ENCODE data around the gene CPNE4.
"Not testable (repeated sequence)": the region's sequence is repeated elsewhere in the genome, so short reads cannot be mapped to it uniquely, and the experiment has no call there.

Gene CPNE4

DNA sequence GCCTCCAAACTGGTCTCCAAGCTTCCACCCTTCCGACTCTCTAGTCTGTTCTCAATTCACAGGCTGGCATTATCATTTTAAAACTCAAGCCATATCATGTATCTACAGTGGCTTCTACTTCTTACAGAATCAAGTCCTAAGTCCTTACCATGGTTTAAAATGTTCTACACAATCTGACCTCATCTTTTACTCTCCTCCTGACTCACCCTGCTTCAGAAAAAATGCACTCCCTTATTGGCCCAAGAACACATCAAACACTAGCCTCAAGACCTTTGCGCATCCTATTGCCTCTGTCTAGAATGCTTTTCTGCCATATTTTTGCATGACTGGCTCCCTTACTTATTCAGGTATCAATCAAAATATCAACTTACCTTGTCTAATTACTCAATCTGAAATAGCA, 543.0 kb downstream of the CPNE4 start:
- no peak for DNase-seq (ENCODE audit: insufficient read length, low spot score)
- FAIRE-seq: no peak
- TF ChIP-seq, protein P1, sequence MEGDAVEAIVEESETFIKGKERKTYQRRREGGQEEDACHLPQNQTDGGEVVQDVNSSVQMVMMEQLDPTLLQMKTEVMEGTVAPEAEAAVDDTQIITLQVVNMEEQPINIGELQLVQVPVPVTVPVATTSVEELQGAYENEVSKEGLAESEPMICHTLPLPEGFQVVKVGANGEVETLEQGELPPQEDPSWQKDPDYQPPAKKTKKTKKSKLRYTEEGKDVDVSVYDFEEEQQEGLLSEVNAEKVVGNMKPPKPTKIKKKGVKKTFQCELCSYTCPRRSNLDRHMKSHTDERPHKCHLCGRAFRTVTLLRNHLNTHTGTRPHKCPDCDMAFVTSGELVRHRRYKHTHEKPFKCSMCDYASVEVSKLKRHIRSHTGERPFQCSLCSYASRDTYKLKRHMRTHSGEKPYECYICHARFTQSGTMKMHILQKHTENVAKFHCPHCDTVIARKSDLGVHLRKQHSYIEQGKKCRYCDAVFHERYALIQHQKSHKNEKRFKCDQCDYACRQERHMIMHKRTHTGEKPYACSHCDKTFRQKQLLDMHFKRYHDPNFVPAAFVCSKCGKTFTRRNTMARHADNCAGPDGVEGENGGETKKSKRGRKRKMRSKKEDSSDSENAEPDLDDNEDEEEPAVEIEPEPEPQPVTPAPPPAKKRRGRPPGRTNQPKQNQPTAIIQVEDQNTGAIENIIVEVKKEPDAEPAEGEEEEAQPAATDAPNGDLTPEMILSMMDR (IDR thresholded peaks at IDR 0.05; ENCODE audit: insufficient read depth, missing control alignments): no peak

DNA sequence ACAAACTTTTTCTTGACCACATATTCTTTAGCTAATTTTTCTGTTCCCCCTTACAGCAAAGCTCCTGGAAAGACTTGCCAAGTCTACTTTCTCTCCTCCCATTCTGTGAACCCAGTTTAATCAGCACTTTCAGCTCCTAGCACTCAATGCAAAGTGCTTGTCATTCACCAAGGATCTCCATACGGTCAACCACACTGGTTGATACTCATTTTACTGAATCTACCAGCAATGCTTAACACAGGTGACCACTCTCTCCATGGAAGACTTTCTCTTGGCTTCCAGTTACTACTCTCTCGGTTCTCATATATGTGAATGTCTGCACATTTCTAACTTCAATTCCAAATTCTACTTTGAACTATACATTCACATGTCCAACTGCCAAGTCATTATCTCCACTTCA, 543.7 kb downstream of the CPNE4 start:
- DNase-seq (ENCODE audit: insufficient read length, low spot score) (no peak), FAIRE-seq (no peak)
- TF ChIP-seq, protein P1 (IDR thresholded peaks at IDR 0.05; ENCODE audit: insufficient read depth, missing control alignments): no peak

DNA sequence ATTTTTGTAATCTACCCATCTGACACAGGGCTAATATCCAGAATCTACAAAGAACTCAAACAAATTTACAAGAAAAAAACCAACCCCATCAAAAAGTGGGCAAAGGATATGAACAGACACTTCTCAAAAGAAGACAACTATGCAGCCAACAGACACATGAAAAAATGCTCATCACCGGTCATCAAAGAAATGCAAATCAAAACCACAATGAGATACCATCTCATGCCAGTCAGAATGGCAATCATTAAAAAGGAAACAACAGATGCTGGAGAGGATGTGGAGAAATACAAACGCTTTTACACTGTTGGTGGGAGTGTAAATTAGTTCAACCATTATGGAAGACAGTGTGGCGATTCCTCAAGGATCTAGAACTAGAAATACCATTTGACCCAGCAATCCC, 548.3 kb downstream of the CPNE4 start:
- FAIRE-seq; DNase-seq (ENCODE audit: insufficient read length, low spot score): not testable (repeated sequence)

DNA sequence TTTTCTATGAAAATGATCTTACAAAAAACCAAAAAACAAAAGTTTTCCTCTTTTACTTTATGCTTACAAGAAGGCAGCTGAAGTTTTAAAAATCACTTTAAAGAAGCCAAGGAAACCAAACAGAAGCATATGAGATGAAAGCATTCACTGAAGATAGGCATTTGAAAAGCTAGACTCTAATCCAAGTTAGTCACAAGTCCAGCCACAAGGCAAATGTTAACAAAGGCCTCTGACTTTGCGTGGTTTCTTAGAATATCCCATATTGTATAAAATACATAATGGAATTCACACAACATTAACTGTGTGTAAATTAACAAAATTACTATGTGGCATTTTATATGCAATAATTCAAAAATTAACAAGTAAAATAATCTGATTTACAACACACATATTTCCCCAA, 549.7 kb downstream of the CPNE4 start:
- TF ChIP-seq, protein P1 (IDR thresholded peaks at IDR 0.05; ENCODE audit: insufficient read depth, missing control alignments): no peak
- FAIRE-seq (no peak), DNase-seq (ENCODE audit: insufficient read length, low spot score) (no peak)

DNA sequence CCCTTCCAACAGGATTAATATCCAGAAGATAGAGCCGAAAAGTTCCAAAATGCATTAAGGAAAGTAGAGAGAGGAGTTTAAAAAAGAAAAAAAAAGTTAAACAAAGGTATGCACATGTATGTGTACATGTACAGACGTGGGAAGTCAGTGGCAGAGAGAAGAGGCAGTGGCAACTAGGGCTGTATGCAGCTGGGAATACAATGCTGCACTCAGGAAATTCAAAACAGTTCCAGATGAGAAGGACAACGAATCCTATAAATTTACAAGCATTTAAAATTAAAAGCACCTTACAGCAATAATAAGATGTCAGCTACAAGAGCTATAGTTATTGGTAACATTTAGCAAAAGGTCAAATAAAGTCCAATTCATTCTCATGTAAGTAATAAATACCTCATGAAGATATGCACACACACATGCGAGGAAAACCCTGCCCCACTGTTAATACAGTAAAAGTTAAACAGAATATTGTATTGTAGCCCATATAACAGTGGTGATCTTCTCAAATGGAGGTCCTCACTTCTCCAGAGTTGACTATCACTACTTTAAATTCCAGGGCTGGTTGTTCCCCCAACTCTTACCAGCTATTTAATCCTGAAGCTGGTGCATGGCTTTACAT, 550.2 kb downstream of the CPNE4 start:
- TF ChIP-seq, protein P1 (IDR thresholded peaks at IDR 0.05; ENCODE audit: insufficient read depth, missing control alignments): no peak
- no peak for FAIRE-seq

More for the DNA sequence above, 550.2 kb downstream of the CPNE4 start:
- DNase-seq (ENCODE audit: insufficient read length, low spot score): no peak

All from D721Med (cell line).